PC-9 (cell line): Measurements from ENCODE around the gene INO80. TPM values are rescaled to one million over a fixed set of nuclear protein-coding genes. Genes with fewer than 3 reads are reported as not detected.

Experiments
- BruUV-seq: library from RNA; stranded (reverse); fragments of 400-500 nt; replicated peaks from 2 replicates; lab custom pipeline; 2021; lab: Mats Ljungman, UMichigan
- CTCF ChIA-PET: fragments of 300-600 bp; sonication (Branson Sonifier 250); formaldehyde crosslinking; loops from one replicate; lab custom pipeline; 2022; ENCODE audit warnings: antibody characterized with exemption; lab: Charles Lee
- POLR2A ChIA-PET: fragments of 300-600 bp; sonication (Branson Sonifier 250); formaldehyde crosslinking; loops from one replicate; lab custom pipeline; 2022; ENCODE audit warnings: antibody characterized with exemption; ENCODE audit not compliant: unreplicated experiment; lab: Charles Lee
- DNase-seq, 2 experiments: peaks; one replicate each; pipeline versions ENCODE4 v3.0.0 to v3.0.0-alpha.2; 2015 to 2022; ENCODE audit warnings: mixed read lengths in 1 of 2
- H2AFZ ChIP-seq: fragments of 200-600 bp; sonication (generic); 2 replicates; pipeline ENCODE4 v1.8.1; 2017; ENCODE audit warnings: antibody characterized with exemption
- H3F3A ChIP-seq: fragments of 200-600 bp; sonication (generic); 2 replicates; pipeline ENCODE4 v1.8.1; 2017; ENCODE audit warnings: antibody characterized with exemption, mild to moderate bottlenecking, low read depth; ENCODE audit not compliant: insufficient read depth
- H3K27ac ChIP-seq: fragments of 200-600 bp; sonication (generic); 2 replicates; pipeline ENCODE4 v1.6.1; 2016; ENCODE audit warnings: mixed run types
- H3K27me3 ChIP-seq: fragments of 200-600 bp; sonication (generic); 2 replicates; pipeline ENCODE4 v1.6.1; 2016; ENCODE audit warnings: low read depth, mixed run types; ENCODE audit not compliant: insufficient read depth
- H3K36me3 ChIP-seq: fragments of 200-600 bp; sonication (generic); 2 replicates; pipeline ENCODE4 v1.6.1; 2016; ENCODE audit warnings: low read depth, mixed run types
- H3K4me1 ChIP-seq: fragments of 200-600 bp; sonication (generic); replicated peaks from 2 replicates; pipeline ENCODE4 v1.6.1; 2016; ENCODE audit warnings: mixed run types; ENCODE audit not compliant: insufficient read depth
- H3K4me2 ChIP-seq: fragments of 200-600 bp; sonication (generic); 2 replicates; pipeline ENCODE4 v1.6.1; 2017; ENCODE audit warnings: mixed run types
- H3K4me3 ChIP-seq: fragments of 200-600 bp; sonication (generic); 2 replicates; pipeline ENCODE4 v1.6.1; 2016; ENCODE audit warnings: mixed run types
- H3K79me2 ChIP-seq: fragments of 200-600 bp; sonication (generic); 2 replicates; pipeline ENCODE4 v1.6.1; 2017; ENCODE audit warnings: low read depth, mixed run types
- H3K9me2 ChIP-seq: fragments of 200-600 bp; sonication (generic); 2 replicates; pipeline ENCODE4 v1.8.1; 2017; ENCODE audit warnings: mild to moderate bottlenecking; ENCODE audit not compliant: insufficient read depth
- H3K9me3 ChIP-seq: fragments of 200-600 bp; sonication (generic); 2 replicates; pipeline ENCODE4 v1.8.1; 2016; ENCODE audit warnings: low read depth; ENCODE audit not compliant: insufficient read depth
- H4K20me1 ChIP-seq: fragments of 200-600 bp; sonication (generic); 2 replicates; pipeline ENCODE4 v1.8.1; 2017; ENCODE audit not compliant: insufficient read depth
- CTCF ChIP-seq: fragments of 200-600 bp; sonication (generic); conservative IDR thresholded peaks from 2 replicates; pipeline ENCODE4 v1.6.1; 2017; ENCODE audit warnings: mixed run types, antibody characterized with exemption, mild to moderate bottlenecking, moderate library complexity
- EZH2 ChIP-seq: fragments of 200-600 bp; sonication (generic); IDR thresholded peaks from 2 replicates; pipeline ENCODE4 v1.8.0; 2017; ENCODE audit warnings: antibody characterized with exemption, low read depth
- intact Hi-C: fragments of 100-400 bp; cut with micrococcal nuclease; formaldehyde crosslinking; loops from one replicate; pipeline ENCODE4 v1.10.0; 2022; ENCODE audit not compliant: unreplicated experiment
- total RNA-seq: library from RNA; stranded (reverse); gene quantifications from 2 replicates; pipeline ENCODE4 v1.2.3, GENCODE V29; 2021

The INO80 gene
- total RNA-seq, 1 experiment from 2014 or later: 18.8 TPM

- DNase-seq: no peak
- intact Hi-C loops: no loop called here
- H3K36me3 ChIP-seq: peaks cover 3% of the 10 kb centered on the region
- no peak overlapping the region for H3K4me2 ChIP-seq
- no peak overlapping the region for H2AFZ ChIP-seq
- H3K9me2 ChIP-seq: no peaks in the 10 kb centered on the region
- H3F3A ChIP-seq: no peaks in the 10 kb centered on the region
- TF ChIP-seq CTCF (no peak), EZH2 (no peak)
- POLR2A ChIA-PET: interaction anchor here (0.6 to 0.7 kb wide), 2 partner anchors 77 to 88 kb away, joined by 3 to 4 read pairs; no protein-coding TSS in a partner anchor
- no peaks in the 10 kb centered on the region for H3K9me3 ChIP-seq
- H3K27me3 ChIP-seq: no peaks in the 10 kb centered on the region
- H4K20me1 ChIP-seq: no peaks in the 10 kb centered on the region
- no peaks in the 10 kb centered on the region for H3K4me1 ChIP-seq
- no peak overlapping the region for H3K4me3 ChIP-seq
- H3K79me2 ChIP-seq: no peaks in the 10 kb centered on the region
- CTCF ChIA-PET: no interaction called here
- BruUV-seq: no TSS peak
- H3K27ac ChIP-seq: no peak overlapping the region
These were observed 125.3 kb downstream of the INO80 start for GRCh38 chr15:40990789-40991188.

GRCh38 chr15:40990080-40990479, 126.0 kb downstream of the INO80 start:
- H3K9me3 ChIP-seq: no peaks in the 10 kb centered on the region
- no peak overlapping the region for H2AFZ ChIP-seq
- POLR2A ChIA-PET: no interaction called here
- H3K79me2 ChIP-seq: no peaks in the 10 kb centered on the region
- H3K27me3 ChIP-seq: no peaks in the 10 kb centered on the region
- no TSS peak for BruUV-seq
- no peaks in the 10 kb centered on the region for H3K9me2 ChIP-seq
- intact Hi-C loops: no loop called here
- no peaks in the 10 kb centered on the region for H4K20me1 ChIP-seq
- H3K36me3 ChIP-seq: peaks cover 3% of the 10 kb centered on the region
- TF ChIP-seq EZH2: no peak
- no peaks in the 10 kb centered on the region for H3F3A ChIP-seq
- no peak overlapping the region for H3K27ac ChIP-seq
- H3K4me1 ChIP-seq: no peaks in the 10 kb centered on the region
- DNase-seq: no peak
- no peak overlapping the region for H3K4me3 ChIP-seq
- CTCF ChIA-PET: no interaction called here
- no peak overlapping the region for H3K4me2 ChIP-seq

- no peak overlapping the region for H3K4me2 ChIP-seq
- no peak overlapping the region for H3K4me3 ChIP-seq
- intact Hi-C loops: loop anchor here (10.0 kb wide), 1 partner anchor 107 kb away; no protein-coding TSS in a partner anchor
- H3K79me2 ChIP-seq: no peaks in the 10 kb centered on the region
- H3F3A ChIP-seq: no peaks in the 10 kb centered on the region
- no peak overlapping the region for H2AFZ ChIP-seq
- H3K4me1 ChIP-seq: no peaks in the 10 kb centered on the region
- no peaks in the 10 kb centered on the region for H4K20me1 ChIP-seq
- peaks cover 6% of the 10 kb centered on the region for H3K36me3 ChIP-seq
- H3K9me2 ChIP-seq: no peaks in the 10 kb centered on the region
- DNase-seq: no peak
- ChIA-PET CTCF (no interaction called here), POLR2A (no interaction called here)
- no peak overlapping the region for H3K27ac ChIP-seq
- H3K27me3 ChIP-seq: no peaks in the 10 kb centered on the region
- BruUV-seq: no TSS peak
- no peaks in the 10 kb centered on the region for H3K9me3 ChIP-seq
- TF ChIP-seq EZH2 (no peak), CTCF (no peak)
These were observed 127.9 kb downstream of the INO80 start for GRCh38 chr15:40988156-40988555.

DNA sequence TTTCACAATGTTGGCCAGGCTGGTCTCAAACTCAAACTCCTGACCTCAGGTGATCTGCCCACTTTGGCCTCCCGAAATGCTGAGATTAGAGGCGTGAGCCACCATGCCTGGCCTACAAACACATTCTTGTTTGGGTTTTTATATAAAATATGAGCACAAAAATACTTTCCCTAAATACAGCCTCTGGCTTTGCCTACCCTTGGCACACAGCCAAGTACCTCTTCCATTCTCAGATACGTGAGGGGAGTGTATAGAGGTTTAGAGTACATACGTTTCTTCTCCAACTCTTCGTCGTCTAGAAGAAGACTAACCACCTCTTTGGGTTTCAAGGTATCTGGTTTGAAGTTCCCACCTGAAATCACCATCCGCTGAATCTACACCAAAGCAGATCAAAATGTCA, 129.3 kb downstream of the INO80 start:
- no TSS peak for BruUV-seq
- CTCF ChIA-PET: no interaction called here

More for the DNA sequence above, 129.3 kb downstream of the INO80 start:
- no peaks in the 10 kb centered on the region for H3K4me1 ChIP-seq
- H3K27me3 ChIP-seq: no peaks in the 10 kb centered on the region
- no peaks in the 10 kb centered on the region for H3K79me2 ChIP-seq
- H4K20me1 ChIP-seq: no peaks in the 10 kb centered on the region
- no peak overlapping the region for H3K4me3 ChIP-seq
- H3K36me3 ChIP-seq: peaks cover 9% of the 10 kb centered on the region
- H2AFZ ChIP-seq: no peak overlapping the region
- no peak overlapping the region for H3K27ac ChIP-seq
- no peaks in the 10 kb centered on the region for H3F3A ChIP-seq
- POLR2A ChIA-PET: no interaction called here
- TF ChIP-seq CTCF (no peak), EZH2 (no peak)
- no peak for DNase-seq
- no peak overlapping the region for H3K4me2 ChIP-seq
- intact Hi-C loops: loop anchor here (10.0 kb wide), 1 partner anchor 108 kb away; no protein-coding TSS in a partner anchor
- H3K9me3 ChIP-seq: no peaks in the 10 kb centered on the region
- no peaks in the 10 kb centered on the region for H3K9me2 ChIP-seq
